Endothelial cell of umbilical vein (primary cell): ENCODE data around the gene RASSF5. TPM values are rescaled to one million over a fixed set of nuclear protein-coding genes. Genes with fewer than 3 reads are reported as not detected.

Source experiments
- BruUV-seq: library from RNA; stranded (reverse); fragments of 400-500 nt; replicated peaks from 2 replicates; lab custom pipeline; 2021; lab: Mats Ljungman, UMichigan
- CTCF ChIA-PET: fragments of 300-600, 350-600 bp; sonication (Branson Sonifier 250); formaldehyde crosslinking; loops from one replicate; lab custom pipeline; 2021; ENCODE audit warnings: antibody characterized with exemption, inconsistent platforms; lab: Charles Lee
- POLR2A ChIA-PET: fragments of 300-600, 350-600 bp; sonication (Branson Sonifier 250); formaldehyde crosslinking; loops from one replicate; lab custom pipeline; 2021; ENCODE audit warnings: antibody characterized with exemption, inconsistent platforms; lab: Charles Lee
- DNase-seq: peaks from one replicate; pipeline ENCODE4 v3.0.0-alpha.2; 2011; ENCODE audit warnings: low read depth, low spot score
- FAIRE-seq: peaks from 2 replicates; lab custom pipeline; 2011; peaks lifted over from hg19 to GRCh38; lab: Jason Lieb, UNC
- H2AFZ ChIP-seq: 2 replicates; pipeline ENCODE4 v1.6.0; 2012; ENCODE audit warnings: low read depth, low read length, control low read depth, inconsistent platforms
- H3K27ac ChIP-seq: 2 replicates; pipeline ENCODE4 v1.5.1; 2011; ENCODE audit warnings: low read depth, mild to moderate bottlenecking, control low read depth, low read length, moderate library complexity; ENCODE audit not compliant: insufficient read depth
- H3K27me3 ChIP-seq, 2 experiments: 2 replicates each; pipeline versions ENCODE4 v1.6.0 to v1.6.1; 2011; ENCODE audit warnings: low read length in 2 of 2, mixed read lengths in 1 of 2; ENCODE audit not compliant: control insufficient read depth in 2 of 2, insufficient read depth in 2 of 2
- H3K36me3 ChIP-seq, 2 experiments: 2 replicates in 1 of 2; 3 replicates in 1 of 2; pipeline ENCODE4 v1.5.1; 2011; ENCODE audit warnings: low read length in 2 of 2, mild to moderate bottlenecking in 1 of 2, moderate library complexity in 1 of 2; ENCODE audit not compliant: control insufficient read depth in 2 of 2, insufficient read depth in 2 of 2; ENCODE audit errors: extremely low read depth in 1 of 2
- H3K4me1 ChIP-seq: 3 replicates; pipeline ENCODE4 v1.5.1; 2011; ENCODE audit warnings: mild to moderate bottlenecking, low read length; ENCODE audit not compliant: control insufficient read depth, insufficient read depth; ENCODE audit errors: extremely low read depth
- H3K4me2 ChIP-seq: 2 replicates; pipeline ENCODE4 v1.6.1; 2011; ENCODE audit warnings: low read length, control low read depth, mixed read lengths; ENCODE audit not compliant: insufficient read depth
- H3K4me3 ChIP-seq, 3 experiments: fragments of 200-600 bp in 1 of 3; sonication (generic), shearing (Covaris generic) in 1 of 3; replicated peaks in 1 of 3; 2 replicates each; pipeline ENCODE4 v1.5.1; 2011 to 2016; ENCODE audit warnings: control low read depth in 3 of 3, low read length in 3 of 3, mild to moderate bottlenecking in 2 of 3, inconsistent platforms in 1 of 3, low read depth in 1 of 3, moderate library complexity in 1 of 3; ENCODE audit not compliant: insufficient read depth in 1 of 3
- H3K79me2 ChIP-seq: 2 replicates; pipeline ENCODE4 v1.6.0; 2012; ENCODE audit warnings: low read length, inconsistent platforms; ENCODE audit not compliant: control insufficient read depth, insufficient read depth
- H3K9ac ChIP-seq: replicated peaks from 2 replicates; pipeline ENCODE3; 2011; ENCODE audit warnings: low read length, control low read depth; ENCODE audit not compliant: insufficient read depth; ENCODE audit errors: extremely low read depth
- H3K9me1 ChIP-seq: replicated peaks from 3 replicates; pipeline ENCODE4 v1.6.0; 2011; ENCODE audit warnings: mild to moderate bottlenecking, low read length; ENCODE audit not compliant: control insufficient read depth, insufficient read depth; ENCODE audit errors: extremely low read depth
- H3K9me3 ChIP-seq: replicated peaks from 2 replicates; pipeline ENCODE4 v1.5.1; 2012; ENCODE audit warnings: low read length, inconsistent platforms; ENCODE audit not compliant: control insufficient read depth, insufficient read depth
- H4K20me1 ChIP-seq: replicated peaks from 2 replicates; pipeline ENCODE3; 2011; ENCODE audit warnings: mild to moderate bottlenecking, low read length; ENCODE audit not compliant: control insufficient read depth, insufficient read depth; ENCODE audit errors: extremely low read depth
- EZH2 ChIP-seq: IDR thresholded peaks from 2 replicates; pipeline ENCODE4 v1.6.1; 2012; ENCODE audit warnings: borderline replicate concordance, low read depth, mild to moderate bottlenecking, moderate library complexity, low read length, inconsistent platforms; ENCODE audit not compliant: severe bottlenecking
- FOS ChIP-seq: IDR thresholded peaks from 2 replicates; pipeline ENCODE4 v1.6.1; 2011; ENCODE audit warnings: mild to moderate bottlenecking, low read length, moderate library complexity, borderline replicate concordance; ENCODE audit not compliant: insufficient read depth
- GATA2 ChIP-seq: IDR thresholded peaks from 2 replicates; pipeline ENCODE4 v1.7.0; 2011; ENCODE audit warnings: low read depth, mild to moderate bottlenecking, moderate library complexity, mixed read lengths, low read length; ENCODE audit not compliant: insufficient read length, insufficient read depth
- JUN ChIP-seq: IDR thresholded peaks from 2 replicates; pipeline ENCODE4 v1.6.1; 2011; ENCODE audit warnings: borderline replicate concordance, low read depth; ENCODE audit not compliant: insufficient read length, insufficient read depth
- MYC ChIP-seq: IDR thresholded peaks from one replicate; pipeline ENCODE4 v1.6.1; 2011; ENCODE audit warnings: mild to moderate bottlenecking, low read depth, low read length
- POLR2A ChIP-seq: IDR thresholded peaks from 2 replicates; pipeline ENCODE4 v1.6.1; 2012; ENCODE audit warnings: low read depth, mild to moderate bottlenecking, control low read depth, low read length
- POLR2AphosphoS5 ChIP-seq: IDR thresholded peaks from 2 replicates; pipeline ENCODE4 v1.6.1; 2012; ENCODE audit warnings: low read depth, mild to moderate bottlenecking, control low read depth, low read length, moderate library complexity; ENCODE audit not compliant: insufficient read depth
- dilution Hi-C: fragments of 300-500 bp; cut with MboI; formaldehyde crosslinking; loops from one replicate; pipeline ENCODE4 v1.15.0; 2019; ENCODE audit warnings: low sequenced_read_pairs; ENCODE audit not compliant: extremely low pct_ligation_motif_present
- intact Hi-C: fragments of 100-400 bp; cut with micrococcal nuclease; formaldehyde crosslinking; loops from one replicate; pipeline ENCODE4 v1.10.0; 2022
- polyA plus RNA-seq, 4 experiments: library from polyadenylated mRNA; depleted of rRNA in 3 of 4; stranded (reverse) in 3 of 4; unstranded in 1 of 4; fragments of >200 nt; gene quantifications; 2 replicates each; pipeline versions ENCODE4 v1.2.1 to v1.2.3, GENCODE V29; 2011 to 2012; ENCODE audit warnings: missing spikeins in 1 of 4
- total RNA-seq: library from RNA; stranded (reverse); gene quantifications from 2 replicates; pipeline ENCODE4 v1.2.3, GENCODE V29; 2021
- TF ChIP-seq, protein P1 (sequence below): IDR thresholded peaks from 2 replicates; pipeline ENCODE4 v1.6.1; 2011; ENCODE audit not compliant: insufficient read depth, insufficient read length
- TF ChIP-seq, protein P2 (sequence below), 2 donors: IDR thresholded peaks; 1 replicate in 1 of 2; 2 replicates in 1 of 2; pipeline ENCODE4 v1.5.1; 2011; ENCODE audit warnings: low read length in 2 of 2, mild to moderate bottlenecking in 2 of 2, moderate library complexity in 2 of 2, control low read depth in 1 of 2, inconsistent platforms in 1 of 2, low read depth in 1 of 2; ENCODE audit not compliant: insufficient read depth in 1 of 2; ENCODE audit errors: extremely low read depth in 1 of 2

The RASSF5 gene
- total and polyA plus RNA-seq, 2 donors (not counting 3 experiments of a cell fraction or from before 2014, with no cell fraction given): 0.23 to 0.60 TPM

DNA sequence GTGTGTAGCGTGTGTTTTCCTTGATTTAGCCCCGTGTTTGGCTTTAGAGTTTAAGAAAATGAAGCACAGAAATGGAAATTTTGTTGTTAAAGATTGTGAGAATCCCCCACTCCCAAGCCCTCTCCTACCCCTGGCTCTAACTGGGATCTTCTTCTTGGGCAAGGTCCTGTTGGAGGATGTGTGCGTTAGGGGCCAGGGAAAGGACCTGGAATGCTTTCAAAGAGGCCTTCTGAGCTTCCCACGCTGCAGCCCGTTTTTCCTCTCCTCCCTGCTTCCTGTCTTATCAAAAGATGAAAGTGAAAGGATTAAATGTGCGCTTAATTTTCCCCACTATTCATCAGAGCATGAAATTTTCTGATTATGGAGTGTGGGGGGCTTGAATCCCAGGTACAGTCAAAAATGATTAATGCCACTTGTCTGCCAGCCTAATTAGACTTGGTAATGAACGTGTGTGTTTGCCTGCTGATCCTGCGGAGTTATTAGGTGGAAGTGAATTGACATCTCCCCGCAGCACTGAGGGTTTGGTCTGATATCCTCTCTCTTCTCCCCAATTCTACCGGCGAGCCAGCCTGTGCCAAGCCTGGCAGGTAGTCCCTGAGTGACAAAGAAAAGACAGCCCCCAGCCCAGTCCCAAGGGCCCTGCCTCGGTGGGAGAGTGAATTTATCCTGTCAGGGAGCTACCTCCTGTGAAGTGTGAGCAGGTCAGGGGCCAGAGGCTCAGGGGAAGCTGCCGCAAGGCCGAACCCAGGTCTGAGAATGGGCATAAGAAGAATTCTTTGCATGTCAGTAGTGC, 4.9 kb downstream of the RASSF5 start:
- ChIA-PET POLR2A (no interaction called here), CTCF (interaction anchor here (0.6 to 1.5 kb wide), 4 partner anchors 15 to 71 kb away, joined by 3 to 5 read pairs (median 3); no protein-coding TSS in a partner anchor)
- H3K4me1 ChIP-seq: no peaks in the 10 kb centered on the region
- peaks cover 33 to 48% of the 10 kb centered on the region in 2 experiments for H3K27me3 ChIP-seq
- H3K9me1 ChIP-seq: no peaks in the 10 kb centered on the region
- FAIRE-seq (no peak), DNase-seq (no peak)
- intact Hi-C loops (no loop called here), dilution Hi-C loops (no loop called here)
- TF ChIP-seq FOS: no peak
- TF ChIP-seq GATA2: no peak
- no peak for TF ChIP-seq MYC
- TF ChIP-seq, protein P1, sequence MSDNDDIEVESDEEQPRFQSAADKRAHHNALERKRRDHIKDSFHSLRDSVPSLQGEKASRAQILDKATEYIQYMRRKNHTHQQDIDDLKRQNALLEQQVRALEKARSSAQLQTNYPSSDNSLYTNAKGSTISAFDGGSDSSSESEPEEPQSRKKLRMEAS: no peak
- TF ChIP-seq, protein P2, sequence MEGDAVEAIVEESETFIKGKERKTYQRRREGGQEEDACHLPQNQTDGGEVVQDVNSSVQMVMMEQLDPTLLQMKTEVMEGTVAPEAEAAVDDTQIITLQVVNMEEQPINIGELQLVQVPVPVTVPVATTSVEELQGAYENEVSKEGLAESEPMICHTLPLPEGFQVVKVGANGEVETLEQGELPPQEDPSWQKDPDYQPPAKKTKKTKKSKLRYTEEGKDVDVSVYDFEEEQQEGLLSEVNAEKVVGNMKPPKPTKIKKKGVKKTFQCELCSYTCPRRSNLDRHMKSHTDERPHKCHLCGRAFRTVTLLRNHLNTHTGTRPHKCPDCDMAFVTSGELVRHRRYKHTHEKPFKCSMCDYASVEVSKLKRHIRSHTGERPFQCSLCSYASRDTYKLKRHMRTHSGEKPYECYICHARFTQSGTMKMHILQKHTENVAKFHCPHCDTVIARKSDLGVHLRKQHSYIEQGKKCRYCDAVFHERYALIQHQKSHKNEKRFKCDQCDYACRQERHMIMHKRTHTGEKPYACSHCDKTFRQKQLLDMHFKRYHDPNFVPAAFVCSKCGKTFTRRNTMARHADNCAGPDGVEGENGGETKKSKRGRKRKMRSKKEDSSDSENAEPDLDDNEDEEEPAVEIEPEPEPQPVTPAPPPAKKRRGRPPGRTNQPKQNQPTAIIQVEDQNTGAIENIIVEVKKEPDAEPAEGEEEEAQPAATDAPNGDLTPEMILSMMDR (IDR thresholded peaks at IDR 0.05; ENCODE audit: extremely low read depth in 1 of 2, insufficient read depth in 1 of 2, low read depth in 1 of 2, low read length in 2 of 2): no peak
- no peak for TF ChIP-seq POLR2A
- TF ChIP-seq EZH2: no peak
- TF ChIP-seq POLR2AphosphoS5: no peak
- no peak for TF ChIP-seq JUN
- H3K9me3 ChIP-seq: no peaks in the 10 kb centered on the region
- no peaks in the 10 kb centered on the region for H4K20me1 ChIP-seq
- BruUV-seq: no TSS peak
- H3K27ac ChIP-seq: no peak overlapping the region
- H2AFZ ChIP-seq: no peak overlapping the region
- no peak overlapping the region for H3K4me2 ChIP-seq
- no peaks in the 10 kb centered on the region for H3K36me3 ChIP-seq
- H3K4me3 ChIP-seq: no peak overlapping the region
- H3K79me2 ChIP-seq: no peaks in the 10 kb centered on the region
- no peak overlapping the region for H3K9ac ChIP-seq
